Kidney (tissue), 14 donors: ENCODE measurements around the gene SGSH. TPM values are rescaled to one million over a fixed set of nuclear protein-coding genes. Genes with fewer than 3 reads are reported as not detected.

ENCODE experiments used
- DNase-seq, 5 donors: peaks; one replicate each; pipeline ENCODE4 v3.0.0-alpha.2; 2013 to 2020
- FAIRE-seq: peaks from 2 replicates; lab custom pipeline; 2012; peaks lifted over from hg19 to GRCh38; lab: Jason Lieb, UNC
- H3K27ac ChIP-seq, 2 donors: one replicate each; pipeline ENCODE4 v1.7.0; 2013; ENCODE audit warnings: low read depth in 2 of 2, low read length in 2 of 2, inconsistent platforms in 1 of 2
- H3K27me3 ChIP-seq: one replicate; pipeline ENCODE4 v1.7.1; 2013; ENCODE audit warnings: low read length, inconsistent platforms; ENCODE audit not compliant: control insufficient read depth, insufficient read depth
- H3K36me3 ChIP-seq, 3 donors: one replicate each; pipeline versions ENCODE4 v1.7.0 to v1.7.1; 2013; ENCODE audit warnings: low read length in 3 of 3, control low read depth in 1 of 3, inconsistent platforms in 1 of 3; ENCODE audit not compliant: insufficient read depth in 3 of 3, control insufficient read depth in 2 of 3
- H3K4me1 ChIP-seq, 3 donors: one replicate each; pipeline versions ENCODE4 v1.7.0 to v1.7.1; 2013; ENCODE audit warnings: low read length in 3 of 3, inconsistent platforms in 1 of 3, low read depth in 1 of 3; ENCODE audit not compliant: control insufficient read depth in 2 of 3, insufficient read depth in 2 of 3
- H3K4me3 ChIP-seq, 3 donors: one replicate each; pipeline versions ENCODE4 v1.7.0 to v1.8.1; 2013; ENCODE audit warnings: low read length in 3 of 3, control low read depth in 1 of 3, inconsistent platforms in 1 of 3
- H3K9ac ChIP-seq, 3 donors: one replicate each; pipeline versions ENCODE4 v1.7.0 to v1.7.1; 2013; ENCODE audit warnings: low read length in 3 of 3, control low read depth in 1 of 3, inconsistent platforms in 1 of 3
- H3K9me3 ChIP-seq, 3 donors: one replicate each; pipeline versions ENCODE4 v1.7.0 to v1.7.1; 2013; ENCODE audit warnings: low read length in 3 of 3, control low read depth in 1 of 3, inconsistent platforms in 1 of 3; ENCODE audit not compliant: control insufficient read depth in 2 of 3, insufficient read depth in 1 of 3
- CTCF ChIP-seq: IDR thresholded peaks from 3 replicates; pipeline ENCODE4 v1.5.1; 2012; ENCODE audit warnings: mild to moderate bottlenecking, moderate library complexity, borderline replicate concordance; ENCODE audit not compliant: insufficient read depth; ENCODE audit errors: extremely low read depth
- intact Hi-C: fragments of 100-400 bp; cut with DNase I; formaldehyde crosslinking; loops from one replicate; pipeline ENCODE4 v1.11.1; 2022
- polyA plus RNA-seq: library from polyadenylated mRNA; stranded (reverse); fragments of 350-450 nt; fragmentation: Illumina TruSeq; extraction: RNeasy Lipid Tissue Mini Kit (QIAGEN cat#74804); gene quantifications from one replicate; pipeline ENCODE4 v1.2.3, GENCODE V29; 2014; ENCODE audit warnings: low read depth, low replicate concordance; ENCODE audit not compliant: insufficient read depth
- total RNA-seq: library from RNA; stranded (reverse); fragmentation: NEBNext Ultra II Directional; extraction: Animal tissue kit (Norgen Biotek cat#: 25700); gene quantifications from one replicate; pipeline ENCODE4 v1.2.1, GENCODE V29; 2021
- donor health status: control.
- donor health status: control.
- donor health status: control.
- donor health status: control.
- donor health status: control.
- donor health status: DM: yes; HTN: yes; CAD: no.
- donor health status: Normal renal cell carcinoma (clear cell type).

The SGSH gene
- total and polyA plus RNA-seq, 2 donors from 2014 or later: 25.9 to 63.2 TPM

GRCh38 chr17:80195141-80195540, 25.0 kb downstream of the SGSH start:
- Histone ChIP-seq H3K9ac (no peak overlapping the region), H3K27me3 (no peaks in the 10 kb centered on the region), H3K36me3 (no peaks in the 10 kb centered on the region), H3K4me3 (no peak overlapping the region), H3K27ac (no peak overlapping the region), H3K9me3 (no peaks in the 10 kb centered on the region), H3K4me1 (peaks cover 0 to 5% (median 0%) of the 10 kb centered on the region in 3 donors)
- no peak for TF ChIP-seq CTCF
- intact Hi-C loops: no loop called here
- DNase-seq (no peak), FAIRE-seq (no peak)

GRCh38 chr17:80191865-80192661, 28.1 kb downstream of the SGSH start:
- intact Hi-C loops: no loop called here
- FAIRE-seq (no peak), DNase-seq (peak in 3 of 5 donors; percentile 48 to 62 (median 51))
- Histone ChIP-seq H3K27me3 (no peaks in the 10 kb centered on the region), H3K36me3 (no peaks in the 10 kb centered on the region), H3K27ac (no peak overlapping the region), H3K9me3 (no peaks in the 10 kb centered on the region), H3K4me3 (no peak overlapping the region), H3K9ac (no peak overlapping the region), H3K4me1 (peaks cover 0 to 7% (median 2%) of the 10 kb centered on the region in 3 donors)
- no peak for TF ChIP-seq CTCF

GRCh38 chr17:80191192-80191591, 28.9 kb downstream of the SGSH start:
- no peak for FAIRE-seq
- no peak overlapping the region for H3K27ac ChIP-seq

More at GRCh38 chr17:80191192-80191591, 28.9 kb downstream of the SGSH start:
- no peaks in the 10 kb centered on the region for H3K36me3 ChIP-seq
- H3K9ac ChIP-seq: no peak overlapping the region
- intact Hi-C loops: no loop called here
- H3K4me1 ChIP-seq: peaks cover 0 to 7% (median 2%) of the 10 kb centered on the region in 3 donors
- TF ChIP-seq CTCF: no peak
- no peak for DNase-seq
- no peaks in the 10 kb centered on the region for H3K27me3 ChIP-seq
- no peaks in the 10 kb centered on the region for H3K9me3 ChIP-seq
- H3K4me3 ChIP-seq: no peak overlapping the region
